Gastrocnemius medialis (tissue), 4 donors: ENCODE results near the gene ALKBH8. TPM values are rescaled to one million over a fixed set of nuclear protein-coding genes. Genes with fewer than 3 reads are reported as not detected.
"Not testable (repeated sequence)": the region's sequence is repeated elsewhere in the genome, so short reads cannot be mapped to it uniquely, and the experiment has no call there.

Source experiments
- ATAC-seq, 2 donors: fragments of 150-250 bp; one replicate each; pipeline ENCODE4 v1.9.1; 2016
- DNase-seq, 2 donors: peaks; one replicate each; pipeline ENCODE4 v3.0.0-alpha.2; 2019
- H3K27ac ChIP-seq, 4 donors: fragments of 200-600 bp; sonication (generic); 1 replicate in 1 of 4; 2 replicates in 3 of 4; pipeline ENCODE4 v1.5.1; 2016 to 2018; ENCODE audit warnings: mild to moderate bottlenecking in 2 of 4, moderate library complexity in 1 of 4
- H3K27me3 ChIP-seq, 3 donors: fragments of 200-600 bp; sonication (generic) in 2 of 3; 1 replicate in 1 of 3; 2 replicates in 2 of 3; pipeline versions ENCODE4 v1.5.1 to v1.6.0; 2016 to 2019; ENCODE audit warnings: mild to moderate bottlenecking in 1 of 3, moderate library complexity in 1 of 3
- H3K36me3 ChIP-seq, 2 donors: fragments of 200-600 bp; sonication (generic) in 1 of 2; one replicate each; pipeline ENCODE4 v1.5.1; 2017 to 2018
- H3K4me1 ChIP-seq, 2 donors: fragments of 200-600 bp; sonication (generic) in 1 of 2; one replicate each; pipeline ENCODE4 v1.5.1; 2016 to 2017; ENCODE audit warnings: mild to moderate bottlenecking in 2 of 2
- H3K4me3 ChIP-seq, 4 donors: fragments of 200-600 bp; sonication (generic) in 3 of 4; 1 replicate in 1 of 4; 2 replicates in 3 of 4; pipeline ENCODE4 v1.5.1; 2016 to 2019; ENCODE audit warnings: mild to moderate bottlenecking in 2 of 4
- H3K9me3 ChIP-seq, 3 donors: fragments of 200-600 bp; sonication (generic) in 2 of 3; 1 replicate in 1 of 3; 2 replicates in 2 of 3; pipeline ENCODE4 v1.5.1; 2016 to 2019
- POLR2A ChIP-seq, 2 donors: fragments of 450-650 bp; IDR thresholded peaks; one replicate each; pipeline ENCODE4 v1.6.1; 2017; ENCODE audit warnings: antibody characterized with exemption in 2 of 2, mild to moderate bottlenecking in 2 of 2, moderate library complexity in 2 of 2
- in situ Hi-C, 4 donors: fragments of 200-750 bp; cut with MboI; loops; one replicate each; pipeline versions ENCODE4 v1.15.0 to v1.8.0; 2017; ENCODE audit warnings: low sequenced_read_pairs in 4 of 4
- intact Hi-C: fragments of 100-400 bp; cut with DNase I; formaldehyde crosslinking; loops from one replicate; pipeline ENCODE4 v1.15.1; 2023; ENCODE audit warnings: low total_unique reads
- total RNA-seq, 4 donors: library from RNA; depleted of rRNA; stranded (reverse); fragments of >200 nt; gene quantifications; one replicate each; pipeline versions ENCODE4 v1.1.0 to v1.2.3, GENCODE V29; 2016
- TF ChIP-seq, protein P1 (sequence below), 5 experiments: fragments of 450-650 bp in 3 of 5; fragments of 200-600 bp in 2 of 5; sonication (generic) in 2 of 5; IDR thresholded peaks in 4 of 5; conservative IDR thresholded peaks in 1 of 5; 1 replicate in 4 of 5; 2 replicates in 1 of 5; pipeline ENCODE4 v1.5.1; 2016 to 2019; ENCODE audit warnings: antibody characterized with exemption in 5 of 5, mild to moderate bottlenecking in 3 of 5, moderate library complexity in 3 of 5

The ALKBH8 gene
- total RNA-seq, 4 donors from 2014 or later: 5.4 to 8.1 (median 6.6) TPM

DNA sequence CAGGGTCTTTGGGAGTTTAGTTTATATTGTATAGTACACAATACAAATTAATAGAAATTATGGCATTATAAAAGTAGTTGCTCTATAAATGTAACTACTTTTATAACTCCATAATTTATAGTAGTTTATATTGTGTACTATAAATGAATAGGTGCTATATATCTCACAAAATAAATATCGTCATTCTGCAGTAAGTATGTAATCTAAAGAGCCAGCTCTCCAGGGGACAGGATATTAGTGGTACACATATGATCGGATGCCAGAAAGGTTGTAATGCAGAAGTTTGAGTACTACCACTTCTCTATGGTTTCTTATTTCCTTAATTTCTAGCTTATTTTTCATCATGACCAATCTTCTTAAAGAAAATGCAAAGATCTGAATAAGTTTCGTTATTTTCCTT is 87.7 kb downstream of the ALKBH8 start:
- ATAC-seq (no peak), DNase-seq (no peak)
- Histone ChIP-seq H3K36me3 (no peaks in the 10 kb centered on the region), H3K4me3 (no peak overlapping the region), H3K27me3 (peaks cover 0 to 3% (median 0%) of the 10 kb centered on the region in 3 donors), H3K27ac (no peak overlapping the region), H3K4me1 (no peaks in the 10 kb centered on the region), H3K9me3 (no peaks in the 10 kb centered on the region)
- in situ Hi-C loops: no loop called here
- TF ChIP-seq POLR2A (IDR thresholded peaks at IDR 0.05): no peak
- TF ChIP-seq, protein P1, sequence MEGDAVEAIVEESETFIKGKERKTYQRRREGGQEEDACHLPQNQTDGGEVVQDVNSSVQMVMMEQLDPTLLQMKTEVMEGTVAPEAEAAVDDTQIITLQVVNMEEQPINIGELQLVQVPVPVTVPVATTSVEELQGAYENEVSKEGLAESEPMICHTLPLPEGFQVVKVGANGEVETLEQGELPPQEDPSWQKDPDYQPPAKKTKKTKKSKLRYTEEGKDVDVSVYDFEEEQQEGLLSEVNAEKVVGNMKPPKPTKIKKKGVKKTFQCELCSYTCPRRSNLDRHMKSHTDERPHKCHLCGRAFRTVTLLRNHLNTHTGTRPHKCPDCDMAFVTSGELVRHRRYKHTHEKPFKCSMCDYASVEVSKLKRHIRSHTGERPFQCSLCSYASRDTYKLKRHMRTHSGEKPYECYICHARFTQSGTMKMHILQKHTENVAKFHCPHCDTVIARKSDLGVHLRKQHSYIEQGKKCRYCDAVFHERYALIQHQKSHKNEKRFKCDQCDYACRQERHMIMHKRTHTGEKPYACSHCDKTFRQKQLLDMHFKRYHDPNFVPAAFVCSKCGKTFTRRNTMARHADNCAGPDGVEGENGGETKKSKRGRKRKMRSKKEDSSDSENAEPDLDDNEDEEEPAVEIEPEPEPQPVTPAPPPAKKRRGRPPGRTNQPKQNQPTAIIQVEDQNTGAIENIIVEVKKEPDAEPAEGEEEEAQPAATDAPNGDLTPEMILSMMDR (IDR thresholded peaks at IDR 0.05 in 4 of 5, conservative IDR thresholded peaks at IDR 0.05 in 1 of 5): no peak
- intact Hi-C loops: no loop called here

DNA sequence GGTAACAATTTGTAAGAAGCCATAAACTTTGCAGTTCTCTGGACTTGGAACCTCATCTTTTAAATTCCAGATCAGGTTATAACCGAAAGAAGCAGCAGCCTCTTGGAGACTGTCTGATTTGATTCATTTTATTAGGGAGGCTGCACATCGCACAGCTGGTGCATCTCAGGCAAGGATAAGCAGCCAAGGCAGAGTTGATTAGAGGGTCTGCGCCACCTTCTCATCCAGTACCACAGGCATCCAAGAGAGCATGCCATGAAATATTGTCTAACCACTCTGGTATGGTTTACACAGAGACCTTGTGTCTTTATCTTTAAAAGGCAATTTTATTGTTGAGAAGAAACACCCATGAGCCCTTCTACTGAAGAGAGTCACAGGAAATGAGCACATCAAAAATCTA is 91.7 kb downstream of the ALKBH8 start:
- ATAC-seq: no peak
- Histone ChIP-seq H3K36me3 (no peaks in the 10 kb centered on the region), H3K27me3 (no peaks in the 10 kb centered on the region), H3K4me3 (no peak overlapping the region), H3K4me1 (no peaks in the 10 kb centered on the region), H3K9me3 (no peaks in the 10 kb centered on the region), H3K27ac (no peak overlapping the region)
- intact Hi-C loops: no loop called here
- DNase-seq: no peak
- TF ChIP-seq, protein P1 (IDR thresholded peaks at IDR 0.05 in 4 of 5, conservative IDR thresholded peaks at IDR 0.05 in 1 of 5): no peak
- no peak for TF ChIP-seq POLR2A (IDR thresholded peaks at IDR 0.05)
- in situ Hi-C loops: no loop called here

DNA sequence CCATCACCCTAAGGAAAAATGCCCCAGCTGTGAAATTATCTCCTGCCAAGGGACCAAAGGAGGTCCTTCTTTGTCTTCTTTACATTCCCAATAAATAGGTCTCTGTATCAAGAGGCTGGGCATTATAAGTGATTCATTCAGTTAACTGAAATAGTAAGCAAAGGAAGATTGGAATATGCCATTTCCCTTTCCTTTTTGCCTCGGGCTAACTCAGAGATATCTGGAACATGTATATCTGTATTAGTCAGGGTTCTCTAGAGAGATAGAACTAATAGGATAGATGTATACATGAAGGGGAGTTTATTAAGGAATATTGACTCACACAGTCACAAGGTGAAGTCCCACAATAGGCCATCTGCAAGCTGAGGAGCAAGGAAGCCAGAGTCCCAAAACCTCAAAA is 92.6 kb downstream of the ALKBH8 start:
- ATAC-seq (no peak), DNase-seq (no peak)
- Histone ChIP-seq H3K27me3 (no peaks in the 10 kb centered on the region), H3K27ac (no peak overlapping the region), H3K4me1 (no peaks in the 10 kb centered on the region), H3K36me3 (no peaks in the 10 kb centered on the region), H3K4me3 (no peak overlapping the region), H3K9me3 (no peaks in the 10 kb centered on the region)
- TF ChIP-seq POLR2A (IDR thresholded peaks at IDR 0.05): no peak
- intact Hi-C loops (no loop called here), in situ Hi-C loops (no loop called here)

DNA sequence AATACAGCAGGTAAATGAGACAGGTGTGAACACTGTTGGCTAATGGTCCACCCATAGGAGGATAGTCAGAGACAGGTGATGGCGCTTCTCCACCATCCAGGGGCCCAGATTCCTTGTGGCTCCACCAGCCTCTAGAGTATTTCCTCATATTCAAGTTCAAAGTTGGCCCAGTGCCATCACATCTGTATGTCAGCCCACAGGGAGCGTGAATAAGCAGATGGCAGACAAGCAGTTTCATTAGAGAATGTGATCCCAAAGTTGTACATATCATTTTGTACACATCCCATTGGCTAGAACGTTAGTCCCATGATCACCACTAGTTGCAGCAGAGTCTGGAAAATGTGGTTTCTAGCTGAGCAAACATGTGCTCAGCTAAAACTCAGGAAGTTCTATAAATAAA is 96.9 kb downstream of the ALKBH8 start:
- in situ Hi-C loops (no loop called here), intact Hi-C loops (no loop called here)
- H3K4me3 ChIP-seq: no peak overlapping the region
- no peak for TF ChIP-seq POLR2A (IDR thresholded peaks at IDR 0.05)
- TF ChIP-seq, protein P1 (IDR thresholded peaks at IDR 0.05 in 4 of 5, conservative IDR thresholded peaks at IDR 0.05 in 1 of 5): no peak
- no peaks in the 10 kb centered on the region for H3K9me3 ChIP-seq
- ATAC-seq (no peak), DNase-seq (no peak)
- no peak overlapping the region for H3K27ac ChIP-seq
- peaks cover 0 to 3% (median 3%) of the 10 kb centered on the region in 3 donors for H3K27me3 ChIP-seq
- no peaks in the 10 kb centered on the region for H3K36me3 ChIP-seq
- H3K4me1 ChIP-seq: no peaks in the 10 kb centered on the region

DNA sequence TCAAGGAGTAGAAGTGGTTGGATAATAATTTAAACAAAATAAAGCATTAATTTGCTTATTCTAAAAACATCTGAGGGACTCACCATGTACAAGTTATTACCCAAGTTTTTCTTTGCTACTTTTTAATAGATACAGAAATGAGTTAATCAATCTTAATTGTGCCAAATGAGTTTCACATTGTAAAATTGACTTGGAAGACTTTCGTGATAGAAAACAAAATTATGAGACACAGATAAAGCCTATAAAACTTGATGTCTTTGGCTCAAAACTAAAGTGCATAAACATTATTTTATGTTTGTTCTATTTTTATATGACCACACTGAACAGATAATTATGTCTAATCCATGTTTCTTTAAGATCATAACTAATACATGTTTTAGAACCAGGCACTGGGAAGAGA is 97.8 kb downstream of the ALKBH8 start:
- DNase-seq (no peak), ATAC-seq (no peak)
- TF ChIP-seq, protein P1 (IDR thresholded peaks at IDR 0.05 in 4 of 5, conservative IDR thresholded peaks at IDR 0.05 in 1 of 5): no peak
- TF ChIP-seq POLR2A (IDR thresholded peaks at IDR 0.05): no peak
- in situ Hi-C loops: no loop called here
- H3K9me3 ChIP-seq: no peaks in the 10 kb centered on the region
- H3K4me1 ChIP-seq: no peaks in the 10 kb centered on the region
- H3K27ac ChIP-seq: no peak overlapping the region
- H3K36me3 ChIP-seq: no peaks in the 10 kb centered on the region
- intact Hi-C loops: no loop called here
- peaks cover 0 to 3% (median 3%) of the 10 kb centered on the region in 3 donors for H3K27me3 ChIP-seq
- H3K4me3 ChIP-seq: no peak overlapping the region

DNA sequence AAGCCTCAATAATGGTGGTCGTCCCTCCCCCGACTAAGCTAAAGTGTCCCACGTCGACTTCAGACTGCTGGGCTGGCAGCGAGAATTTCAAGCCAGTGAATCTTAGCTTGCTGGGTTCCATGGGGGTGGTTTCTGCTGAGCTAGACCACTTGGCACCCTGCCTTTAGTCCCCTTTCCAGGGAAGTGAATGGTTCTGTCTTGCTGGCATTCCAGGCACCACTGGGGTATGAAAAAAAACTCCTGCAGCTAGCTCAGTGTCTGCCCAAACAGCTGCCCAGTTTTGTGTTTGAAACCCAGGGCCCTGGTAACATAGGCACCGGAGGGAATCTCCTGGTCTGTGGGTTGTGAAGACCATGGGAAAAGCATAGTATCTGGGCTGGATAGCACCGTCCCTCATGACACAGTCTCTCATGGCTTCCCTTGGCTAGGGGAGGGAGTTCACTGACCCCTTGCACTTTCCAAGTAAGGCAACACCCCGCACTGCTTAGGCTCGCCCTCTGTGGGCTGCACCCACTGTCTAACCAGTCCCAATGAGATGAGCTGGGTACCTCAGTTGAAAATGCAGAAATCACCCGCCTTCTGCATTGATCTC is 99.2 kb downstream of the ALKBH8 start:
- H3K27me3 ChIP-seq, H3K4me3 ChIP-seq, H3K9me3 ChIP-seq, H3K4me1 ChIP-seq, H3K27ac ChIP-seq, ATAC-seq, H3K36me3 ChIP-seq, intact Hi-C loops, DNase-seq, in situ Hi-C loops: not testable (repeated sequence)
